NCI-H82 treated with DMSO at 0.1 percent for 48 hours (cell line): ENCODE data around the gene C22orf42.
"Not testable (repeated sequence)": the region's sequence is repeated elsewhere in the genome, so short reads cannot be mapped to it uniquely, and the experiment has no call there.

Experiments used
- DNase-seq: peaks from one replicate; lab custom pipeline; 2025; ENCODE audit not compliant: unreplicated experiment; lab: John Stamatoyannopoulos, UW

The C22orf42 gene, protein sequence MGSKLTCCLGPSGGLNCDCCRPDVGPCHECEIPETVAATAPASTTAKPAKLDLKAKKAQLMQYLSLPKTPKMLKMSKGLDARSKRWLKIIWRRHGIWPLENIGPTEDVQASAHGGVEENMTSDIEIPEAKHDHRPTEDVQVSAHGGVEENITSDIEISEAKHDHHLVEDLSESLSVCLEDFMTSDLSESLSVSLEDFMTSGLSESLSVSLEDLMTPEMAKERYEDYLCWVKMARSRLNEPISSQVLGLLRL

DNA sequence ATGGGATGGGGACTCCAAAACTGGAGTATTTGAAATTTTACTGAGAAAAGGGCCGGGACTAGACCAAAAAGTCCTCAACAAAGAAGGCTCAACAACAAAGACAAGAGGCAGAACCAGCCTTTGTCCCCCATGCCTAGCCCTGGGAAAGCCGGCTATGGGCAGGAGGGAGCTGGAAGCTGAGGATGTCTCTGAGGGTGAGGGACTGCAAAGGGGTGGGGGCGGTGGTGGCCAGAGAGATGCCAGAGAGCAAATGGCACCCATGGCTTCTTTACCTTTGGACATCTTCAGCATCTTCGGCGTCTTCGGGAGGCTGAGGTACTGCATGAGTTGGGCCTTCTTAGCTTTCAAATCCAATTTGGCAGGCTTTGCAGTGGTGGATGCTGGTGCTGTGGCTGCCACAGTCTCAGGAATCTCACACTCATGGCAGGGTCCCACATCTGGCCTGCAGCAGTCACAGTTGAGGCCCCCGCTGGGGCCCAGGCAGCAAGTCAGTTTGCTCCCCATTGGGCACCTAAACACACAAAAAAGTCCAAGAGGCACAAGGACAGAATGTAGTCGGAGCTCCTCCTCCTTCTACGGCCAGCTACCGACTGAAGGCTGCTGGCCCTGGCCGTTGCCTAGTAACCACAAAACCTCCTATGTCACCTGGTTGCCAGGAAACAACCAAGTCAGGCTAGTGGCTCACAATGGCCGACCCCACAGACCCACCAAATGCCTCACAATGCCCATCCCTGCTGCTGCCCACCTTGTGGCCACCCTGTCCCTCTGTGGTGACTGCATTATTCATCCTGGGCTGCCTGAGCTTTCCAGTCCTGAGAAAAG, at the start of gene C22orf42:
TSS of gene C22orf42 (minus strand) at position 592 of the 822 bp plus-strand sequence. CDS start at position 504, 88 bp downstream.
- no peak for DNase-seq

DNA sequence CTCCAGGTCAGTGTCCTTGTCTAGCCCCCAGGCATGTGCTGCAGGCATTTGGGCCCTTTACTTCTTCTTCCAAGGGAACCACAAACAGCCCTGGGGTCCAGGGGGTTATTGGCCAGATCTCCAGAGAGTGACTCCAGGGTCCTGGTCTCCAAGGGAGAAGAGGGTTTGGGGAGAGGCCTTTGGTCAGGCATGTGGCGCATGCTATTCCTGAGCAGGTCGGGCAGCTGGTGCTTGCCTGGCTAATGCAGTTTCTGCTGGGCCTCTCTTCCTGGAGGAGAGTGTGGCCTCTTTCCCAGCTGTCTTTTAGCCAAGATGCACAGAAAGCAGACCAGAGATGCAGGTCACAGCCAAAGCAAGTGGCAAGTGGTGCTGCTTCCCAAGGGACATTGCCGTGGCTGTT, 49.6 kb upstream of the C22orf42 start:
- DNase-seq, result no peak

DNA sequence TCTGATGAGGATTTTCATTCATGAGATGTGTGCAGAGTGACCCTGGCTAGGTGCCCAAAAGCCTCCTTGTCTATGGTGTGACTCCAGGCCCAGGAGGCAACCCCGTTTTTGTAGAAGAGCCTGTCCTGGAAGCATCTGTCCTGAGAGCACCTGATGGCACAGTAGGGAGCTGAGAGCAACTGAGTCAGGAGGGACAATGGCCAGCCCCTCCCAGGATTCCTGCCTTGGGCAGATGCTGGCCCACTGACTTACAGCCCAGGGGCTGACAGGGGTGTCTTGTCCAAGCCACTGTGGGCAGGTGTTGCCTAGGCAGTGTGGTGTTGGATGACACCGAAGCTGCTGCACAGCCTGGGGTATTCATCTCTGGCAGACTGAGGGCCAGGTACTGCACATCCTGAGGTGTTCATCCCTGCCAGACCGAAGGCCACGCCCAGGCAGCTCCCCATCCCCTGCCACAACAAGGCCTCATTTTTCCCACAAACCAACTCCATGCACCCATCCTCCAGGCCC, 48.9 kb upstream of the C22orf42 start:
- no peak for DNase-seq

DNA sequence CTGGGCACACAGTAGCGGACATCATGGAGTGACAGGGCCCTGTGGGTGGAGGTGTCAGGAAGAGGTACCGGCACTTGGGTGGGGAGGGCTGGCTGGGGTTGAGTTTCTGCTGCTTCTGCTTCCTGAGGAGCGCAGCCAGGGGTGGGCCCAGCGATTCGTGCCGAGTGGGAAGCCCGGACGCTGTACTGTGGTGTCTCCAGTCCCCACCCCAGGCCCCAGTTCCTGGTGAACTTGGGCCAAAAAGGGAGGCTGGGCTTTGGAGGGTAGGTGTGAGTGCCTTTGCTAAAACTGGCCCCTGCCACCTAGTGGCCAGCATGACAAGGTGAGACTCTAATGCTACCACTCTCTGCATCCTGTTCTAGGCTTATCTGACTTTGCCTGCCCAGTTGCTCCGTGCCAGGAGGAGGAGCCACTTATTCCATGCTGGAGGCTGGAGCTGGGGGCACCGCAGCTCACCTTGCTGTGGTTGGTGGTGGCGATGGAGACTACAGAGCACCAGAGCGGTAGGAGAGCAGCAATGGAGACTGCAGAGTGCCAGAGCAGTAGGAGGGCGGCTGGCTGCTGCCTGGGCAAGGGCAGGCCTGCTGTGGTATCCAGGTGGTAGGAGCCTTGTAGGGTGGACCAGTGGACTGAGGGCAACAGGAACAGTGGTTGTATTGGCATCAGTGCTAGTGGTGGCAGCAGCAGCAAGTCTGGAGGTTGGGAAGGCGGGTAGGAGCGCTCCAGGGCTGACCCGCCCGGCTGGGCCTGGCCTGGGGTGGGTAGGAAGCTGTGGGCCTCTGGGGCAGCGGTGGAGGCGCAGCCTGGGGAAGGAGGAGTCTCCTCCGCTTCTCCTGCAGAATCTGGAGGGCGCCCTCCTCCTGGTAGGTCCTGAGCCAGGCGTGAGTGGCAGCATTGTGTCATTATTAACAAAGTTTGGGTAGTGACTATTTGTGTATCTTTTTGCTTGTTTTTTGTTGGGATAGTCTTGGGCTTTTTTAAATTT, 48.0 kb upstream of the C22orf42 start:
- no peak for DNase-seq

DNA sequence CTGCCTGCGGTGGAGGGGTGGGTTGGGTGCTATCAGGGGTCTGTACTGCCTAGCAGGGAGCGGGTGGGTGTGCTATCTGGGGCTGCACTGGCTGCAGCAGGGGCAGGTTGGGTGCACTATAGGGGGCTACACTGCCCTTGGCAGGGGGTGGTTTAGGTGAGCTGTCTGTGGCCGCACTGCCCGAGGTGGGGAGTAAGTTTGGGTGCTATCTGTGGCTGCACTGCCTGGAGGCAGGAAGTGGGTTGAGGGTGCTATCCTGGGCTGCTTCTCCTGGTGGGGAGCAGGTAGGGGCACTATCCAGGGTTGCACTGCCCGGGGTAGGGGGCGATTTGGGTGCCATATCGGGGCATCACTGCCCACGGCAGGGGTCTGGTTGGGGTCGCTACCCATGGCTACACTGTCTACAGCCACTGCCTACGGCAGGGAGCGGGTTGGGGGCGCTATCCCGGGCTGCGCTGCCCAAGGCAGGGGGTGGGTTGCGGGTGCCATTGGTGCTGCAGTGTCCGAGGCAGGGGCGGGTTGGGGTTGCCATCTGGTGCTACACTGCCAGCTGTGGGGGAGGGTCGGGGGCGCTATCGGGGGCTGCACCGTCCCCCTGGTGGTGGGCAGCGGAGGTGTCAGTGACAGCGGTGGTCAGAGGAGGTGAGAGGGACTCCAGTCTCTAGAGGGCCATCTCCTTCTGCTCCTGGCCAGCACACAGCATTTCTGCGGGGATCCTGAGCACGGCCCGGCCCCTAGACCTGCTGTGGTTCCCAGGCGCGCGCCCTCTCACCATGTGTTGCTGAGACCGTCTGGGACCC, 47.1 kb upstream of the C22orf42 start:
- DNase-seq, result no peak

DNA sequence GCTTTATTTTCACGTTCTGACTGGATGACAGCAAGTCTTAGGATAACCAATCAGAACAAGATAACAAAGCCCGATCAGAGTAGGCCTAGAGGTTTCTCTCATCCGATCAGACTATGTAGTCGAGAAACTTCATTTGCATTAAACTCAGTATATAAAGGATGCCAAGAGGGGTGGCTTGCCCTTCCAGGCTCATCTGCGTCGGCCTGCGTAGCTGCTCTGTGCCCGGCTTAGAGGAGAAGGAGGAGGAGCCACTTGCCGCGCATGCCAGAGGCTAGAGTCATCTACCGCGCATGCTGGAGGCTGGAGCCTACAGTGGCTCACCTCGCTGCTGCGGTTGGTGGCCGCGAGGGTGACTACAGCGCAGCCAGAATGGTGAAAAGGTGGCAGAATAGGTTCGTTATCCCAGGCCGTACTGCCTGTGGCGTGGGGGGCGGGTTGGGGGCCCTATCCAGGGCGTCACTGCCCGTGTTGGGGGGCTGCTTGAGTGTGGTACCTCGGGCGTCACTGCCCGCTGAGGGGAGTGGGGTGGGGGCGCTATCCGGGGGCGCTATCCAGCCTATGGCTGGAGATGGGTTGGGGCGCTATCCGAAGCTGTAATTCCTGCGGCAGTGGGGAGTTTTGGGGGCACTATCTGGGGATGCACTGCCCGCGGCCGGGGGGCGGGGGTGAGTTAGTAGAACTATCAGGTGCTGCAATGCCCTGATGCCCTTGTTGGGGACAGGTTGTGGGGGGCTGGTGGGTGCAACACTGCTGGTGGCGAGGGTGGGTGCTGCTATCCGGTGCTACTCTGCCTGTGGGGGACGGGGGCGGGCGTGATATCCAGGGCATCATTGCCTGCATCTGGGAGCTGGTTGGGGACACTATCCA, 46.0 kb upstream of the C22orf42 start, which contains the start of gene RFPL2:
TSS of gene RFPL2 (minus strand) at position 218 of the 867 bp plus-strand sequence. CDS start 2,622 bp downstream, outside the sequence.
- DNase-seq, result no peak

DNA sequence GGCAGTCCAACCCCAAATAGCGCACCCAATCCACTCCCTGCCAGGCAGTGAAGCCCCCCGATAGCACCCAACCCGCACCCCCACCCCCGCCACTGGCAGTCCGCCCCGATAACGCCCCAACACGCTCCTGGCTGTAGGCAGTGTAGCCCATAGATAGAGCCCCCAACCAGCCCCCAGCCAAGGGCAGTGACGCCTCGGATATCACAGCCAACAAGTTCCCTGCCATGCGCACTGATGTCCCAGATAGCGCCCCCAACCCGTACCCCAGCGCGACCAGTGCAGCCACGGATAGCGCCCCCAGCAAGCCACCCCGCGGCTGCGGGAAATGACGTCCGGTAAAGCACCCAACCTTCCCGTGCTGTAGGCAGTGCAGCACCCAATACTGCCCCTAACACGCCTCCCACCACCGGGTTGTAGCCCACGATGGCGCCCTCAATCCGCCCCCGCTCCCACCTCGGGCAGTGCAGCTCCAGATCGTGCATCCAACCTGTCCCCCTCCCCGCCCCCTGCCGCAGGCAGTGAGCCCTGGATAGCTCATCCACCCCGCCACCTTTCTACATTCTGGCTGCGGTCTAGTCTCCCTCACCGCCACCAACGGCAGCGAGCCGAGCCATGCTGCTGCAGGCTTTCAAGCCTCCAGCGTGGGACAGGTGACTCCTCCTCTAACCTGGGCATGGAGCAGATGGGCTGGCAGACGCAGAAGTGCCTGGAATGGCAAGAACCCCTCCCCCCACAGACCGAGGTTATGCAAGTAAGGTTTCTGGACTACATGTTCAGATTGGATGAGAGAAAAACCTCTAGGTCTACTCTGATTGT, 45.1 kb upstream of the C22orf42 start:
- DNase-seq, result no peak

DNA sequence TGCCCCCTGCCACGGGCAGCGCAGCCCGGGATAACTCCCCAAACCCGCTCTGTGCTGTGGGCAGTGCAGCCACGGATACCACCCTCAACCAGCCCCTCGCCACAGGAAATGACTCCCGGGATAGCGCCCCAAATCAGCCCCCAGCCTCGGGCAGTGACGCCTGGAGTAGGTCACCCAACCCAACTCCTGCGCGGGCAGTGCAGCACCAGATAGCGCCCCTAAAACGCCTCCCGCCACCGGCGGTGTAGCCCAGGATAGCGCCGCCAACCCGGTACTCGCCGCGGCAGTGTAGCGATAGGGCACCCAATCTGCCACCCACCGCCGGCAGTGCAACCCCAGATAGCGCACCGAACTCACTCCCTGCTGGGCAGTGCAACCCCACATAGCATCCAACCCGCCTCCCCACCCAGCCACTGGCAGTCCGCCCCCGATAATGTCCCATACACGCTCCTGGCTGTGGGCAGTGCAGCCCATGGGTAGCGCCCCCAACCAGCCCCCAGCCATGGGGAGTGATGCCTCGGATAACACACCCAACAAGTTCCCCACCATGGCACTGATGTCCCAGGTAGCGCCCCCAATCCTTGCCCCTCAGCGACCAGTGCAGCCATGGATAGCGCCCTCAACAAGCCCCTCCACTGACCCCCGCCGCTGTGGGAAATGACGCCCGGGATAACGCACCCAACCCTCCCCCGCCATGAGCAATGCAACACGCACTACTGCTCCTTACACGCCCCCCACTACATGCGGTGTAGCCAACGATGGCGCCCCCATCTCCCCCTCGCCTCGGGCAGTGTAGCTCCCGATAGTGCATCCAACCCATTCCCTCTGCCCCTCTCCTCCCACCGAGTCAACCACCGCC, 44.3 kb upstream of the C22orf42 start:
- no peak for DNase-seq

DNA sequence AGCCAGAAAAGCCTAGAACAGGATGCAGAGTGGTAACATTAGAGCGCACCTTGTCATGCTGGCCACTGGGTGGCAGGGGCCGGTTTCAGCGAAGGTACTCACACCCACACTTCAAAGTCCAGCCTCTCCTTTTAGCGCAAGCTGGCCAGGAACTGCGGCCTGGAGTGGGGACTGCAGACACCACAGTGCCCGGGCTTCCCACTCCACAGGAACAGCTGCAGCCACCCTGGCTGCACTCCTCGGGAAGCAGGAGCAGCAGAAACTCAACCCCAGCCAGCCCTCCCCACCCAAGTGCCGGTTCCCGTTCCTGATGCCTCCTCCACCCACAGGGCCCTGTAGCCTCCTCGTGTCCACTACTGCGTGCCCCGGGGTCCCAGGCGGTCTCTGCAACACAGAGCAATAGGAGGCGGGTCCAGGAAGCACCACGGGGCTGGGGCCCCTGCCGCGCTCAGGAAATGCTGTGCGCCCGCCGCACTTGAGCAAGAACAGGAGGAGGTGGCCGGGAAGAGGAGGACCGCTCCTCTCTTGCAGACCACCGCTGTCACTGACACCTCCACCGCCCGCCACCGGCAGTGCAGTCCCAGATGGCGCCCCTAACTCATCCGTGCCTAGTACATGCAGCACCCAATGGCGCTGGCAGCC, 43.6 kb upstream of the C22orf42 start:
- DNase-seq, result no peak

DNA sequence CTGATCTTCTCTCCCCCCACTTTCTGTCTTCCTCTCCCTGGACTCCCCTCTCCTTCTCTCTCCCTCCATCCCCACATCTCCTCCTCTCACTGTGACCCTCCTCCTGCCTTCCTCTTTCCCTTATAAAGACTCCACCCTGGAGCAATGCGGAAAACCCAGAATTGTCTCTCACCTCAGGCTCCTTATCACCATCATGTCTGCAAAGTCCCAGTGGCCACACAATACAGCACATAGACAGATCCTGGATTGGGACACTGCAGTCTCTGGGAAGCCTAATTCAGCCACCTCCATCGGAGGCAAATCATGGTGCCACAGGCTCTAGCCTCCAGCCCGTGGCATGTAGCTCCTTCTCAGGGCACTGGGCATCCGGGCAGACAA, 43.0 kb upstream of the C22orf42 start:
- no peak for DNase-seq

DNA sequence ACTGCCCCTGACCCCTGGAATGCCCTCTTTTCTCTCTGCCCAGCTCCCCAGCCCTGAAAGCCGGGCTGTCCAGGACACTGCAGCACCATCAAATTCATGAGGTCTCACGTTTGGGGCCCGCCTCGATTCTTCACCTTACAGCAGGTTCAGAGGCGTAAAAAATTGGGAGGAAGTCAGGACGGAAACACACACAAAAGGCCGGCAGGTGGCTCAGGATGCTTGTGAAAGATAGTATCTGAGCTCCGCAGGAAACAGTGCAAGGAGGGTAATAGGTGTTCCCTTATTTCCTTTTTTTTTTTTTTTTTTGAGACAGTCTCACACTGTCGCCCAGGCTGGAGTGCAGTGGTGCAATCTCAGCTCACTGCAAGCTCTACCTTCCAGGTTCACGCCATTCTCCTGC, 41.6 kb upstream of the C22orf42 start:
- DNase-seq, result no peak

DNA sequence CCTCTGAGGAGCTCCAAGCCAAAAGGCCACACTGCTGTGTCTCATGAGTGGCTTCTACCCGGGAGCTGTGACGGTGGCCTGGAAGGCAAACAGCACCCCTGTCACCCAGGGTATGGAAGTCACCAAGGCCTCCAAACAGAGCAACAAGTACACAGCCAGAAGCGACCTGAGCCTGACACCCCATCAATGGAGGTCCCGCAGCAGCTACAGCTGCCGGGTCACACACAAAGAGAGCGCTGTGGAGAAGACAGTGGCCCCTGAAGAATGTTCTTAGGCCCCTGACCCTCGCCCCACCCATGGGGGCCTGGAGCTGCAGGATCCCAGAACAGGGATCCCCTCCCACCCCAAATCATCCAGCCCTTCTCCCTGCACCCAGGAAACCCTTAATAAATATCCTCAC, 40.9 kb upstream of the C22orf42 start:
- no peak for DNase-seq

DNA sequence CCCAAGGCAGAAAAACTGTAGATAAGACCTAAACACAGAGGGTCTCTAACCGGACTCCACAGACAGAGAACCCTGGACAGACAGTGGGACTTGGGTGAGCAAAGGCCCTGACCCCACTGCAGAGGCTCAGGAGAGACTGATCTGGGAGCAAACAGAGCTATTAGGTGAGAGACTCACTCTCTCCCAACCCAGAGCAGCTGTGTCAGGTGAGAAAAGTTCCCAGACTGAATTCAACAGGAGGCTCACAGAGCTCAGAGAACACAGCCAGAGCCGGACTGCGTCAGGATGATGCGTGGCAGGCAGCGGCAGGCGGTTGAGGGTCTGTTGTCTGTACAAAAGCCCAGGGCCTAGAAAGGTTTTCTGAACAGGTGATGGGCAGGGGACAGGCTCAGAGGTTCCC, 40.2 kb upstream of the C22orf42 start:
- DNase-seq, result no peak

DNA sequence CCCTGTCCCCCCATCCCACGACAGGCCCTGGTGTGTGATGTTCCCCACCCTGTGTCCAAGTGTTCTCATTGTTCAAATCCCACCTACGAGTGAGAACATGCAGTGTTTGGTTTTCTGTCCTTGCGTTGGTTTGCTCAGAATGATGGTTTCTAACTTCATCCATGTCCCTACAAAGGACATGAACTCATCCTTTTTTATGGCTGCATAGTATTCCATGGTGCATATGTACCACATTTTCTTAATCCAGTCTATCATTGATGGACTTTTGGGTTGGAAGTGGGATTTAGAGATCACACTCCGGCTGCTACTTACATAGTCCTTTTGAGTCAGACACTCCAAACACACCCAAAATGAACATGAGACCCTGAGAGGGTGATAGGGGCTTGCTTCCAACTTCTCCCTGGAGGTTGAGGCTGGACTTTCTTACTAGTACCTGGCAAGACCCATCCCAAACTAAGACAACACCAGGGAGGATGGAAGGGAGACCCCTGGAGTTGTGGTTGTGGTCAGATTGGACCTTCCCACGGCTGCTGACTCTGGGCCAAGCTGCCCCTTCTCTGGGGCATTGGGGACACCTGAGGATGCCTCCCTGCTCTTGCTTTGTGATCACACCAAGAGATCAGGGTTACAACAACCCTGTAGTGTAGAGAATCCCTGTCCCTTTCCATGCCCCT, 38.6 kb upstream of the C22orf42 start:
- not testable (repeated sequence) for DNase-seq

DNA sequence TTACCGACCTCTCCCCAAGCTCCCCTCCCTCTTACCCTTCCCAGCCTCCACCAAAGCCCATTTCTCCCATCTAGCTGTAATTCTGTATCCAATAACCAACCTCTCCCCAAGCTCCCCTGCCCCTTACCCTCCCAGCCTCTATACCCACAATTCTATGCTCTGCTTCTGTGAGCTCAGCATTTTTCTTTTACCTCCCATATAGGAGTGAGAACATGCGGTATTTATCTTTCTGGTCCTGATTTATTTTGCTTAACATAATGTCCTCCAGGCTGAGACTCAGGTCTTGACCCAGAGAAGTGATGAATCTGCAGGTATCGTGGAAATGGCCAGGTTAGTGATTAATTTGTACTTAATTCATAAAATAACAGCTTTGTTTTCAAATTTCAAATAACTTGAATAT, 36.8 kb upstream of the C22orf42 start:
- not testable (repeated sequence) for DNase-seq

DNA sequence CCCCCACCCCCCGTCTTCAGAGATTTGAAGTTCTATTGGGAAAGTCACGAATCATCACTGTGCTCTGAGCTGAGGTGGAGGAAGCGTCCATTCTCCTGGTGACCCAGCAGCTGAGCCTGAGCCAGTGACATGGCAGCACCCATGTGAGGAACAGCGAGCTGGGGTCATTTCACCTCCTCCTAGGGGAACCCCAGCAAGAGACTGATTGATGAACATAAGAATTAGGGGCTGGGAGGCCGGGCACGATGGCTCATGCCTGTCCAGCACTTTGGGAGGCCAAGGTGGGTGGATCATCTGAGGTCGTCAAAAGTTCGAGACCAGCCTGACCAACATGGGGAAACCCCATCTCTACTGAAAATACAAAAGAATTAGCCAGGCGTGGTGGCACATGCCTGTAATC, 34.2 kb upstream of the C22orf42 start:
- not testable (repeated sequence) for DNase-seq
